SK-N-SH (cell line): ENCODE measurements around the gene SLC35A1. TPM values are rescaled to one million over a fixed set of nuclear protein-coding genes. Genes with fewer than 3 reads are reported as not detected.

Experiments
- CTCF ChIA-PET: fragments of 300-600, 350-600 bp; formaldehyde crosslinking; extraction: SDS; loops from one replicate; lab custom pipeline; 2021; lab: Yijun Ruan, JAX
- POLR2A ChIA-PET: fragments of 350-600 bp; sonication (Branson Sonifier 250); formaldehyde crosslinking; extraction: SDS; loops from one replicate; lab custom pipeline; 2020; ENCODE audit warnings: antibody characterized with exemption, inconsistent platforms; lab: Yijun Ruan, JAX
- DNase-seq: peaks from one replicate; pipeline ENCODE4 v3.0.0; 2012
- H2AFZ ChIP-seq: fragments of 200-600 bp; sonication (generic); 2 replicates; pipeline ENCODE4 v1.8.1; 2016; ENCODE audit warnings: antibody characterized with exemption, mild to moderate bottlenecking, low read depth
- H3F3A ChIP-seq: fragments of 200-600 bp; sonication (generic); replicated peaks from 2 replicates; pipeline ENCODE3; 2016; ENCODE audit warnings: antibody characterized with exemption, mild to moderate bottlenecking; ENCODE audit not compliant: insufficient read depth
- H3K27ac ChIP-seq, 2 experiments: fragments of 200-500 bp in 1 of 2; fragments of 200-600 bp in 1 of 2; sonication (Bioruptor generic) in 1 of 2; sonication (generic), shearing (Covaris generic) in 1 of 2; 2 replicates each; pipeline versions ENCODE4 v1.5.1 to v1.6.1; 2014 to 2016; ENCODE audit warnings: low read depth in 2 of 2, inconsistent platforms in 1 of 2, low read length in 1 of 2, mild to moderate bottlenecking in 1 of 2, mixed read lengths in 1 of 2
- H3K27me3 ChIP-seq: fragments of 200-600 bp; sonication (generic), shearing (Covaris generic); 2 replicates; pipeline ENCODE4 v1.6.1; 2016; ENCODE audit warnings: mixed run types; ENCODE audit not compliant: insufficient read depth
- H3K36me3 ChIP-seq, 2 experiments: fragments of 200-500 bp in 1 of 2; fragments of 200-600 bp in 1 of 2; sonication (Bioruptor generic) in 1 of 2; sonication (generic) in 1 of 2; replicated peaks in 1 of 2; 2 replicates each; pipeline versions ENCODE3 to v1.5.1; 2014 to 2016; ENCODE audit warnings: low read length in 1 of 2, mild to moderate bottlenecking in 1 of 2; ENCODE audit not compliant: insufficient read depth in 2 of 2, control insufficient read depth in 1 of 2
- H3K4me1 ChIP-seq, 2 experiments: fragments of 200-500 bp in 1 of 2; fragments of 200-600 bp in 1 of 2; sonication (Bioruptor generic) in 1 of 2; sonication (generic), shearing (Covaris generic) in 1 of 2; 2 replicates each; pipeline versions ENCODE4 v1.5.1 to v1.6.1; 2014 to 2016; ENCODE audit warnings: low read depth in 1 of 2, low read length in 1 of 2, mixed run types in 1 of 2; ENCODE audit not compliant: insufficient read depth in 2 of 2, control insufficient read depth in 1 of 2
- H3K4me2 ChIP-seq: fragments of 200-600 bp; sonication (generic), shearing (Covaris generic); 2 replicates; pipeline ENCODE4 v1.6.1; 2017; ENCODE audit warnings: mixed run types
- H3K4me3 ChIP-seq, 2 experiments: fragments of 200-500 bp in 1 of 2; fragments of 200-600 bp in 1 of 2; sonication (Bioruptor generic) in 1 of 2; sonication (generic), shearing (Covaris generic) in 1 of 2; 2 replicates each; pipeline versions ENCODE4 v1.5.1 to v1.8.1; 2014 to 2016; ENCODE audit warnings: low read depth in 2 of 2, inconsistent platforms in 1 of 2, low read length in 1 of 2, mild to moderate bottlenecking in 1 of 2, mixed read lengths in 1 of 2, moderate library complexity in 1 of 2
- H3K79me2 ChIP-seq: fragments of 200-600 bp; sonication (generic); 2 replicates; pipeline ENCODE4 v1.8.1; 2017; ENCODE audit warnings: mild to moderate bottlenecking; ENCODE audit not compliant: insufficient read depth
- H3K9ac ChIP-seq: fragments of 200-600 bp; sonication (generic); 2 replicates; pipeline ENCODE4 v1.6.1; 2017; ENCODE audit warnings: mixed run types
- H3K9me2 ChIP-seq: fragments of 200-600 bp; sonication (generic); 2 replicates; pipeline ENCODE4 v1.6.1; 2017; ENCODE audit warnings: mixed run types
- H3K9me3 ChIP-seq: fragments of 200-600 bp; sonication (generic); 2 replicates; pipeline ENCODE4 v1.6.1; 2017; ENCODE audit warnings: mixed run types, mild to moderate bottlenecking, moderate library complexity
- H4K20me1 ChIP-seq: fragments of 200-600 bp; sonication (generic); 2 replicates; pipeline ENCODE4 v1.6.1; 2017; ENCODE audit warnings: mild to moderate bottlenecking, mixed run types; ENCODE audit not compliant: insufficient read depth
- CHD2 ChIP-seq: fragments of 150-350 bp; IDR thresholded peaks from 2 replicates; pipeline ENCODE4 v1.6.1; 2018; ENCODE audit warnings: low read length; ENCODE audit not compliant: partially characterized antibody
- ELF1 ChIP-seq: IDR thresholded peaks from 2 replicates; pipeline ENCODE4 v1.4.0; 2012
- EP300 ChIP-seq, 2 experiments: IDR thresholded peaks; 2 replicates each; pipeline versions ENCODE4 v1.4.0 to v1.6.1; 2012; ENCODE audit warnings: borderline replicate concordance in 1 of 2, low read depth in 1 of 2, low read length in 1 of 2
- EZH2phosphoT487 ChIP-seq: fragments of 200-600 bp; sonication (generic); IDR thresholded peaks from 2 replicates; pipeline ENCODE4 v1.6.1; 2017; ENCODE audit warnings: low read depth, mixed run types, mild to moderate bottlenecking, antibody characterized with exemption, moderate library complexity, borderline replicate concordance
- FOSL2 ChIP-seq: IDR thresholded peaks from 2 replicates; pipeline ENCODE4 v1.4.0; 2012; ENCODE audit warnings: low read depth, mild to moderate bottlenecking, moderate library complexity, borderline replicate concordance
- FOXJ3 ChIP-seq: sonication (generic); formaldehyde crosslinking; IDR thresholded peaks from 2 replicates; pipeline ENCODE4 v1.5.1; 2020; ENCODE audit warnings: mild to moderate bottlenecking, missing genetic modification reagents
- FOXM1 ChIP-seq: IDR thresholded peaks from 2 replicates; pipeline ENCODE4 v1.4.0; 2012; ENCODE audit warnings: low read depth, mild to moderate bottlenecking
- GABPA ChIP-seq: IDR thresholded peaks from 2 replicates; pipeline ENCODE4 v1.4.0; 2012; ENCODE audit warnings: low read depth, mild to moderate bottlenecking
- GATA2 ChIP-seq: sonication (generic); formaldehyde crosslinking; IDR thresholded peaks from 2 replicates; pipeline ENCODE4 v1.5.0; 2020; ENCODE audit warnings: mild to moderate bottlenecking, missing genetic modification reagents
- IRF3 ChIP-seq: fragments of 150-350 bp; IDR thresholded peaks from 2 replicates; pipeline ENCODE4 v1.6.1; 2016; ENCODE audit warnings: mild to moderate bottlenecking, low read depth, low read length
- MEF2A ChIP-seq: IDR thresholded peaks from 2 replicates; pipeline ENCODE4 v1.4.0; 2012; ENCODE audit warnings: low read depth, borderline replicate concordance
- NFIC ChIP-seq: IDR thresholded peaks from 2 replicates; pipeline ENCODE4 v1.4.0; 2012; ENCODE audit warnings: borderline replicate concordance
- NRF1 ChIP-seq: IDR thresholded peaks from 2 replicates; pipeline ENCODE4 v1.6.1; 2012; ENCODE audit warnings: low read depth, mild to moderate bottlenecking, low read length
- POLR2AphosphoS5 ChIP-seq: IDR thresholded peaks from 2 replicates; pipeline ENCODE4 v1.6.1; 2012; ENCODE audit warnings: low read depth, low read length
- RCOR1 ChIP-seq: fragments of 150-350 bp; IDR thresholded peaks from 2 replicates; pipeline ENCODE4 v1.6.1; 2017; ENCODE audit warnings: antibody characterized with exemption, low read length
- RFX5 ChIP-seq: IDR thresholded peaks from 2 replicates; pipeline ENCODE4 v1.6.1; 2012; ENCODE audit warnings: mild to moderate bottlenecking, improper control_type of control experiment, low read length
- SMC3 ChIP-seq: IDR thresholded peaks from 2 replicates; pipeline ENCODE4 v1.6.1; 2012; ENCODE audit warnings: low read depth, low read length, improper control_type of control experiment
- USF1 ChIP-seq: IDR thresholded peaks from 2 replicates; pipeline ENCODE4 v1.4.0; 2012; ENCODE audit warnings: low read depth, borderline replicate concordance
- USF2 ChIP-seq: fragments of 150-350 bp; IDR thresholded peaks from 2 replicates; pipeline ENCODE4 v1.6.1; 2017; ENCODE audit warnings: antibody characterized with exemption, low read length, low read depth, borderline replicate concordance
- YY1 ChIP-seq: IDR thresholded peaks from 2 replicates; pipeline ENCODE4 v1.4.0; 2012; ENCODE audit warnings: low read depth, mild to moderate bottlenecking
- WGBS: methylation state at CpG from one replicate; pipeline ENCODE4 v1.1.6; 2017; ENCODE audit warnings: low lambda C conversion rate; 5-methylcytosine and 5-hydroxymethylcytosine counted together
- polyA plus RNA-seq, 3 experiments: library from polyadenylated mRNA; depleted of rRNA; stranded (reverse); fragments of >200 nt; gene quantifications; 2 replicates each; pipeline ENCODE4 v1.2.3, GENCODE V29; 2012
- TF ChIP-seq, protein P1 (sequence below): IDR thresholded peaks from 2 replicates; pipeline ENCODE4 v1.4.0; 2012; ENCODE audit warnings: low read depth, borderline replicate concordance

SLC35A1 gene
- polyA plus RNA-seq, 1 of the 3 experiments (the other 2 are of a cell fraction) = 9.2 TPM

DNA sequence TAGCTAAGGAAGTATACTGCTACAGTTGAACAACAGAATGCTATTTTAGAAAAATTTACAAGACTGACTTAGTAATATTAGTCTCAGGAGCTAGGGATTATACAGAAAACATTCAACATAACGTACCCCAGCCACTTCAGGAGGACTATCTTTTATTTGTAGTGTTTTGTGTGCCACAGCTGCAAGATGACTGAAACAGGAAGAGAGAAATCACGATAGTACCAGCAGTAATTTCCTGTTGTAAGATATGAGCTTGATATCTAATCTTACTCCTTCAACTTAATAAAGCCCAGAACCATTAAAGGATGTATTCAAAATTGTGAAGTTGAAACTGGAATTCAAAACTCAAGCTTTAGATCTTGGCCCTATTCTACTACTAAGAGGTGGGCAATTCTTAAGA, 42.1 kb downstream of the SLC35A1 start:
- Histone ChIP-seq H3K27me3 (no peaks in the 10 kb centered on the region), H3F3A (peaks cover 8% of the 10 kb centered on the region), H3K9me2 (no peaks in the 10 kb centered on the region), H3K79me2 (no peaks in the 10 kb centered on the region), H3K4me3 (no peak overlapping the region), H4K20me1 (no peaks in the 10 kb centered on the region), H3K27ac (no peak overlapping the region; a peak in 1 of 4 replicates), H3K4me2 (no peak overlapping the region), H3K9ac (no peak overlapping the region), H3K9me3 (no peaks in the 10 kb centered on the region), H2AFZ (no peak overlapping the region), H3K4me1 (no peaks in the 10 kb centered on the region), H3K36me3 (peaks cover 74 to 77% of the 10 kb centered on the region in 2 experiments)
- ChIA-PET POLR2A (no interaction called here), CTCF (no interaction called here)
- DNase-seq = no peak
- TF ChIP-seq, protein P1, sequence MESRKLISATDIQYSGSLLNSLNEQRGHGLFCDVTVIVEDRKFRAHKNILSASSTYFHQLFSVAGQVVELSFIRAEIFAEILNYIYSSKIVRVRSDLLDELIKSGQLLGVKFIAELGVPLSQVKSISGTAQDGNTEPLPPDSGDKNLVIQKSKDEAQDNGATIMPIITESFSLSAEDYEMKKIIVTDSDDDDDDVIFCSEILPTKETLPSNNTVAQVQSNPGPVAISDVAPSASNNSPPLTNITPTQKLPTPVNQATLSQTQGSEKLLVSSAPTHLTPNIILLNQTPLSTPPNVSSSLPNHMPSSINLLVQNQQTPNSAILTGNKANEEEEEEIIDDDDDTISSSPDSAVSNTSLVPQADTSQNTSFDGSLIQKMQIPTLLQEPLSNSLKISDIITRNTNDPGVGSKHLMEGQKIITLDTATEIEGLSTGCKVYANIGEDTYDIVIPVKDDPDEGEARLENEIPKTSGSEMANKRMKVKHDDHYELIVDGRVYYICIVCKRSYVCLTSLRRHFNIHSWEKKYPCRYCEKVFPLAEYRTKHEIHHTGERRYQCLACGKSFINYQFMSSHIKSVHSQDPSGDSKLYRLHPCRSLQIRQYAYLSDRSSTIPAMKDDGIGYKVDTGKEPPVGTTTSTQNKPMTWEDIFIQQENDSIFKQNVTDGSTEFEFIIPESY = no peak
- TF ChIP-seq EZH2phosphoT487 (no peak), MEF2A (no peak), FOSL2 (no peak), NFIC (no peak), EP300 (IDR thresholded peaks at IDR 0.05; ENCODE audit: borderline replicate concordance in 1 of 2, low read depth in 1 of 2, low read length in 1 of 2) (no peak), YY1 (no peak), RFX5 (no peak), FOXM1 (no peak), ELF1 (no peak)
- 85% methylated on average over 2 of the region's 2 CpGs for WGBS

GRCh38 chr6:87518453-87518852, 45.7 kb downstream of the SLC35A1 start:
- no peak overlapping the region for H3K4me3 ChIP-seq
- no peaks in the 10 kb centered on the region for H3K9me2 ChIP-seq
- POLR2A ChIA-PET = no interaction called here
- no peaks in the 10 kb centered on the region for H3K9me3 ChIP-seq
- CTCF ChIA-PET = no interaction called here
- H3K4me1 ChIP-seq = no peaks in the 10 kb centered on the region
- no peaks in the 10 kb centered on the region for H3K79me2 ChIP-seq
- H3K27ac ChIP-seq = no peak overlapping the region
- H3K36me3 ChIP-seq = peaks cover 67 to 73% of the 10 kb centered on the region in 2 experiments
- no peak overlapping the region for H3K9ac ChIP-seq
- no peak for DNase-seq
- no peaks in the 10 kb centered on the region for H3K27me3 ChIP-seq
- no peak overlapping the region for H3K4me2 ChIP-seq
- 98% methylated on average over 8 of the region's 8 CpGs for WGBS
- H3F3A ChIP-seq = no peaks in the 10 kb centered on the region
- H4K20me1 ChIP-seq = no peaks in the 10 kb centered on the region
- H2AFZ ChIP-seq = no peak overlapping the region
- TF ChIP-seq USF1 (no peak), POLR2AphosphoS5 (no peak), IRF3 (no peak), USF2 (no peak), FOSL2 (no peak), NRF1 (no peak), FOXM1 (no peak), GATA2 (CRISPR knock-in tag) (no peak), CHD2 (no peak), RCOR1 (no peak), ELF1 (no peak), SMC3 (no peak), GABPA (no peak), RFX5 (no peak), FOXJ3 (CRISPR knock-in tag) (no peak)
- TF ChIP-seq, protein P1 = no peak
